HUES48 (cell line): ENCODE results near the gene ATAD2B.
"Not testable (repeated sequence)": the region's sequence is repeated elsewhere in the genome, so short reads cannot be mapped to it uniquely, and the experiment has no call there.

Source experiments
- H3K27ac ChIP-seq: one replicate; pipeline ENCODE4 v1.7.0; 2013; ENCODE audit warnings: low read depth, low read length, inconsistent platforms
- H3K27me3 ChIP-seq: 2 replicates; pipeline ENCODE4 v1.6.1; 2013; ENCODE audit warnings: mild to moderate bottlenecking, low read length; ENCODE audit not compliant: control insufficient read depth, insufficient read depth
- H3K36me3 ChIP-seq: 2 replicates; pipeline ENCODE4 v1.6.1; 2013; ENCODE audit warnings: low read length; ENCODE audit not compliant: control insufficient read depth, insufficient read depth
- H3K4me1 ChIP-seq: 2 replicates; pipeline ENCODE4 v1.6.1; 2013; ENCODE audit warnings: mild to moderate bottlenecking, low read length; ENCODE audit not compliant: control insufficient read depth, insufficient read depth
- H3K4me3 ChIP-seq: 2 replicates; pipeline ENCODE4 v1.5.1; 2013; ENCODE audit warnings: mild to moderate bottlenecking, low read depth, low read length
- H3K9ac ChIP-seq: 2 replicates; pipeline ENCODE4 v1.6.1; 2013; ENCODE audit warnings: mild to moderate bottlenecking, low read depth, low read length, moderate library complexity
- H3K9me3 ChIP-seq: 2 replicates; pipeline ENCODE4 v1.6.1; 2013; ENCODE audit warnings: low read length; ENCODE audit not compliant: control insufficient read depth, insufficient read depth

The ATAD2B gene

GRCh38 chr2:23791030-23791429 lies 135.9 kb downstream of the ATAD2B start:
- Histone ChIP-seq H3K27ac (no peak overlapping the region), H3K4me1 (no peaks in the 10 kb centered on the region), H3K9ac (no peak overlapping the region), H3K27me3 (no peaks in the 10 kb centered on the region), H3K9me3 (no peaks in the 10 kb centered on the region), H3K36me3 (no peaks in the 10 kb centered on the region), H3K4me3 (no peak overlapping the region)

- no peak overlapping the region for H3K4me3 ChIP-seq
- H3K36me3 ChIP-seq: 0 out of 2 replicates have a peak, but pooled peaks cover 8% of the 10 kb centered on the region
Measured at GRCh38 chr2:23789012-23789411, 137.9 kb downstream of the ATAD2B start.

DNA sequence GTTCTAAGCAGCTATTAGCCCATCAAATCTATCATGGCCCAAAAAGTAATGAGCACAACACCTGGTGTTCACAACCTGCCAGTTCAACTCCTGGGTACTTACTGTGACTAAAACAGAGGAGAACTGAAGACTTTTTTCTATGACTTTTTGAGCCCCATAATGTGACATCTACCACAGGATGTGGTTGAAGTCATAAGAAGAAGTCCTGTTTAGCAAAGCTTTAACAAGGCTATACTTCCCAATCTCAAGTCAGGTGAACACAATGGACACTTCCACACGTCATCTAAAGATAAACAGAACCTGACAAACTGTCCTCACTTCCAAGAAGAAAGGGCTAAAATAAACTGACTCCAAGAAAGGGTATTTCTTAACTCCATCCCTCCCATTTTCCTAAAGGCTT lies 138.8 kb downstream of the ATAD2B start:
- no peak overlapping the region for H3K9ac ChIP-seq

More at GRCh38 chr2:23789012-23789411, 137.9 kb downstream of the ATAD2B start:
- no peak overlapping the region for H3K9ac ChIP-seq
- no peaks in the 10 kb centered on the region for H3K4me1 ChIP-seq
- H3K27me3 ChIP-seq: no peaks in the 10 kb centered on the region
- H3K9me3 ChIP-seq: no peaks in the 10 kb centered on the region
- no peak overlapping the region for H3K27ac ChIP-seq

GRCh38 chr2:23784971-23785370 lies 142.0 kb downstream of the ATAD2B start:
- Histone ChIP-seq H3K4me1 (no peaks in the 10 kb centered on the region), H3K27ac (no peak overlapping the region), H3K36me3 (0 out of 2 replicates have a peak, but pooled peaks cover 9% of the 10 kb centered on the region), H3K9me3 (no peaks in the 10 kb centered on the region), H3K9ac (no peak overlapping the region), H3K4me3 (no peak overlapping the region), H3K27me3 (no peaks in the 10 kb centered on the region)

More for the DNA sequence above, 138.8 kb downstream of the ATAD2B start:
- Histone ChIP-seq H3K9me3 (no peaks in the 10 kb centered on the region), H3K36me3 (0 out of 2 replicates have a peak, but pooled peaks cover 8% of the 10 kb centered on the region), H3K4me3 (no peak overlapping the region), H3K4me1 (no peaks in the 10 kb centered on the region), H3K27me3 (no peaks in the 10 kb centered on the region), H3K27ac (no peak overlapping the region)

- Histone ChIP-seq H3K27me3 (no peaks in the 10 kb centered on the region), H3K9ac (no peak overlapping the region), H3K9me3 (no peaks in the 10 kb centered on the region), H3K36me3 (0 out of 2 replicates have a peak, but pooled peaks cover 13% of the 10 kb centered on the region), H3K27ac (no peak overlapping the region), H3K4me1 (no peaks in the 10 kb centered on the region), H3K4me3 (no peak overlapping the region)
Measured at GRCh38 chr2:23782646-23783045, 144.3 kb downstream of the ATAD2B start.

- Histone ChIP-seq H3K4me1 (no peaks in the 10 kb centered on the region), H3K27ac (no peak overlapping the region), H3K36me3 (0 out of 2 replicates have a peak, but pooled peaks cover 13% of the 10 kb centered on the region), H3K4me3 (no peak overlapping the region), H3K9me3 (no peaks in the 10 kb centered on the region), H3K9ac (no peak overlapping the region), H3K27me3 (no peaks in the 10 kb centered on the region)
Measured at GRCh38 chr2:23782126-23782525, 144.8 kb downstream of the ATAD2B start.

GRCh38 chr2:23780465-23780864 lies 146.5 kb downstream of the ATAD2B start:
- not testable (repeated sequence) for H3K4me1 ChIP-seq, H3K9me3 ChIP-seq, H3K36me3 ChIP-seq, H3K9ac ChIP-seq, H3K27me3 ChIP-seq, H3K4me3 ChIP-seq, H3K27ac ChIP-seq

- H3K27ac ChIP-seq: no peak overlapping the region
- no peak overlapping the region for H3K4me3 ChIP-seq
- H3K36me3 ChIP-seq: peaks cover 14% of the 10 kb centered on the region; the same call in 1 of the 2 replicates
- no peak overlapping the region for H3K9ac ChIP-seq
- no peaks in the 10 kb centered on the region for H3K4me1 ChIP-seq
- H3K27me3 ChIP-seq: no peaks in the 10 kb centered on the region
- no peaks in the 10 kb centered on the region for H3K9me3 ChIP-seq
Measured at GRCh38 chr2:23777826-23778225, 149.1 kb downstream of the ATAD2B start.

DNA sequence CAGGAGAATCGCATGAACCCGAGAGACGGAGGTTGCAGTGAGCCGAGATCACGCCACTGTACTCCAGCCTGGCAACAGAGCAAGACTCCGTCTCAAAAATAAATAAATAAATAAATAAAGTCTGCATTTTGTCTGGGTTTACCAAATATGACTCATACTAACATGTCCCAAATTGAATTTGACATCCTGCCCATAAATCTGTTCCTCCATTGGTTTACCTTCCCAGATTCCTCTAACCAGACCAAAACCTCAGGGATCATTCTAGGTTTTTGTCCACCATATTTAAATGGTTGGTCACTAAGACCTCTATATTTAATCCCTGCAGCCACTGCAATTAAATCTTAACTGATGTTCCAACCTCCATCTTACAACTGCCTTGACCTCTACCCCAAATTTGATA lies 150.9 kb downstream of the ATAD2B start:
- Histone ChIP-seq H3K9ac (no peak overlapping the region), H3K9me3 (no peaks in the 10 kb centered on the region), H3K36me3 (peaks cover 17% of the 10 kb centered on the region), H3K4me1 (no peaks in the 10 kb centered on the region), H3K4me3 (no peak overlapping the region), H3K27ac (no peak overlapping the region), H3K27me3 (no peaks in the 10 kb centered on the region)

DNA sequence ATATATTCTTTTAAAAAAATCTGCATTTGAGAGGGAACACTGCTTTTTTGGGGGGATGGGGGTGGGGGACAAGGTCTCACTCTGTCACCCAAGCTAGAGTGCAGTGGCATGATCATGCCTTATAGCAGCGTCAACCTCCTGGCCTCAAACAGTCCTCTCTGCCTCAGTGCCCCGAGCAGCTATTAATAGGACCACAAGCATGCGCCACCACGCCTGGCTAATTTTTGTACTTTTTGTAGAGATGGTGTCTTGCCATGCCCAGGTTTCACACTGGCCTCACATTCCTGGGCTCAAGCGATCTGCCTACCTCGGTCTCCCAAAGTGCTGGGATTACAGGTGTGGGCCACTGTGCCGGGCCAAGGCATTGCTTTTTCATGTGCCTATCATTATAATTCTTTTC lies 154.2 kb downstream of the ATAD2B start:
- Histone ChIP-seq H3K9ac (no peak overlapping the region), H3K27ac (no peak overlapping the region), H3K4me3 (no peak overlapping the region), H3K27me3 (no peaks in the 10 kb centered on the region), H3K9me3 (no peaks in the 10 kb centered on the region), H3K36me3 (peaks cover 18% of the 10 kb centered on the region), H3K4me1 (no peaks in the 10 kb centered on the region)

DNA sequence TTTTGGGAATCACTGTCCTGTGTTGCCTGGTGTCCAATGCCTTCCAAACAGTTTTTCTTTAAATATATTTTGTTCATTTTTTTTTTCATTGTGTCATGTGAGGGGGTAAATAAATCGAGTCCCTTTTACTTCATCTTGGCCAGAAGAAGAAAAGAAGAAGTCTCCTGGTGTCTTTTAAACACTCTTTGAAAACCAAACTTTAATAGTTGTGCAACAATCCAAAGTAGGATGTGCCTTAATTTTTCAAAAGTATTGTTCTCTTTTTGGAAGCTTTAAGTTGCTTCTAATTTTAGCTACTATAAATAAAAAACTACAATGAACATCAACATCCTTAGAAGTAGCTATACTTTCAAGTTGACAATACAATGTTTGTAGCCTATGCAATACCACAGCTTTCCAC lies 154.9 kb downstream of the ATAD2B start:
- Histone ChIP-seq H3K4me3 (no peak overlapping the region), H3K36me3 (peaks cover 18% of the 10 kb centered on the region), H3K9me3 (no peaks in the 10 kb centered on the region), H3K27ac (no peak overlapping the region), H3K9ac (no peak overlapping the region), H3K4me1 (no peaks in the 10 kb centered on the region), H3K27me3 (no peaks in the 10 kb centered on the region)

DNA sequence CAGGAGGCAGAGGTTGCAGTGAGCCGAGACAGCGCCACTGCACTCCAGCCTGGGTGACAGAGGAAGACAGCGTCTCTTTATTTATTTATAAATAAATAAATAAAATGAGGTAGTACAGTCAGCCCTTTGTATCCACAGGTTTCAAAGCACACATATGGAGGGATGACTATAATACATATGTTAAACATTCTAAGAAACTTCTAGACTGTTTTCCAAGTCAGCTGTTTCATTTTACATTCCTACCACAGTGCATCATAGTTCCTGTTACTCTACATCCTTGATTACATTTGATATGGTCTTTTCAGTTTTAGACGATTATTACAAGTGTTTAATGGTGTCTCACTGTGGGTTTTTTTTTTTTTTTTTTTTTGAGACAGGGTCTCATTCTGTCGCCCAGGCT lies 157.6 kb downstream of the ATAD2B start:
- H3K27me3 ChIP-seq: no peaks in the 10 kb centered on the region
- no peaks in the 10 kb centered on the region for H3K4me1 ChIP-seq
- H3K36me3 ChIP-seq: peaks cover 18% of the 10 kb centered on the region
- no peaks in the 10 kb centered on the region for H3K9me3 ChIP-seq
- H3K27ac ChIP-seq: no peak overlapping the region
- no peak overlapping the region for H3K9ac ChIP-seq
- H3K4me3 ChIP-seq: no peak overlapping the region
